HG02840 (cell line): Measurements from ENCODE around the gene STEAP4.

ENCODE experiments used
- ATAC-seq: cut with Tn5 transposase; IDR thresholded peaks from one replicate; pipeline ENCODE4 v1.9.1; 2021; ENCODE audit warnings: mild to moderate bottlenecking, moderate library complexity, moderate number of reproducible peaks; ENCODE audit not compliant: unreplicated experiment, low FRiP score

Gene STEAP4

GRCh38 chr7:88306590-88307048 lies at the start of gene STEAP4:
TSS of gene STEAP4 (minus strand) at chr7:88306894. CDS start at chr7:88284269, 22,625 bp downstream.
- ATAC-seq = no peak

GRCh38 chr7:88355011-88355410 lies 48.3 kb upstream of the STEAP4 start:
- ATAC-seq = no peak

- ATAC-seq = no peak
Observed at GRCh38 chr7:88350118-88350517, 43.4 kb upstream of the STEAP4 start.

GRCh38 chr7:88347517-88347916 lies 40.8 kb upstream of the STEAP4 start:
- no peak for ATAC-seq

DNA sequence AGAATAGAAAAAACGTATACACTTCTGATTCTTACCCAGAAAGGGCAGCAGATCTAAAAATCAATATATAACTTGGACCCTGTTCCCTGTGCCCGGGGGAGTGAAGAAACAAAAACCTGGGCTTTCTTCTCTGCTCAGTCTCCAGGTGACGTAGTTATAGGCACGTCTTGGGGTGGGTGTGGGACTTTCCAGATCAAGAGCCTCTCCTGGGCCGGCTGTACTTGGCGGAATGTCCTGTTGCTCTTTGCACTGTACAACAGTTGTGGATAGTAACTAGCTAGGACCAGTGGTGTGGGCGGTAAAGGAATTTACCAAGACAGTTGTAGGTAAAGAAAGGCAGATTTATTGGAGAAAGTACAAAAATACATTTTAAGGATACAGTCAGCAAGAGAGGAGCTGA lies 40.4 kb upstream of the STEAP4 start:
- ATAC-seq = no peak

DNA sequence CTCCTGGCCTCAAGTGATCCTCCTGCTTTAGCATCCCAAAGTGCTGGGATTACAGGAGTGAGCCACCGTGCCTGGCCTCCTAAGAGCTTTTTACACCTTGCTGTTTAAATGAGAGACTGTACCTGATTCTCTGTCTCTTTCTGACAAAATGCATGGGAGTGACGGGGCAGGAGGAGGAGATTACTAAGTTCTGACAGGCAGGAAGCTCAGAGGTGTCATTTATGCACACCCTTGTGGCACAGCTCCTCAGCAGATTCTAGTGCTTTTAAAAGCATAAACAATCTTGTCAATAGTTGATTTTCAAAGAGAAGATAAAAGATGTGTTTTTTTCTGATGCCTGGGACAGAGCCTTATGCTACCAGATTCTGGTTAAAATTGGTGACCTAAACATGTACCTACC lies 39.7 kb upstream of the STEAP4 start:
- no peak for ATAC-seq

- ATAC-seq = no peak
Observed at GRCh38 chr7:88344956-88345832, 38.5 kb upstream of the STEAP4 start.

- no peak for ATAC-seq
Observed at GRCh38 chr7:88344271-88344670, 37.6 kb upstream of the STEAP4 start.

DNA sequence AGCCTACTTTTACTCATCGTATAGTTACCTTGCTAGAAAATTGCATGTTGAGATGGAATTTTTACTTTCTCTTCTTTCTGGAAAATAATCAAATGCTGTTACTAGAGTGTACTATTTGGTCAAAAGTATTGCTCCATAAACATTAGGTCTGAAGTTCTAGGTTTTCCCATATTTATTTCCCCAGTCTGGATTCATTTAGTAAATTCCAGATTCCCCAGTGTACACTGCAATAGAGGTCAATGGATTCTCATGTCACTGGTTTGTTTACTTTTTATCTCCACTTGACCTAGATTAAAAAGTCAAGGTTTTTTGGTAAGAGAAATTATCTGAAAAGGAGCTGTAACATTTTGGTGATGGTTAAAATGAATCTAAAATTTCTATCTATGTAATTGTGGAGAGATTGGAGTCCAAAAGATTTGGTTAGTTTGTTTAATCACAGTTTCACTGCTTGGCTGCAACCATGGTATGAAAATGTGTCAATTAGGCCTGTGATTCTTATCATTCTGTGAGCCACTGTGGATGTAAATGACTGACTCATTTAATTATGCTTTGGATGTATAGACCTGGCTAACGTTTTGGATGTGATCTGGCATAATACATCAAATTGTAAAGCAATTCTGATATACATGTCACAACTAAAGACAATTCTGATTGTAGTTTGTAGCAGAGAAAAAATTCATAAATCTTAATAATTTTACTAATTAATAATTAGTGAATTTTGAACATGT lies 32.7 kb upstream of the STEAP4 start:
- ATAC-seq = no peak

DNA sequence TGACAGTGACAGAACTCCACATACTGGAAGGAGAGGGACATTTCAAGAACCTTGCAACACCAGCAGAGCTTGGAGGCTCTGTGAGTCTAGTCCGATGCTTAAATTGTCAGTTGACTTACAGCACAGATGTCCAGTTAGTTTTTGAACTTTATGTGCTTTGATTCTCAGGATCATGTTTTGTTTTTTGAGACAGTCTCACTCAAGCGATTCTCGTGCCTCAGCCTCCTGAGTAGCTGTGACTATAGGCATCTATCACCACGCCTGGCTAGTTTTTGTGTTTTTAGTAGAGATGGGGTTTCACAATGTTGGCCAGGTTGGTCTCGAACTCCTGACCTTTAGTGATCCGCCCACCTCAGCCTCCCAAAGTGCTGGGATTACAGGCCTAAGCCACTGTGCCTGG lies 31.8 kb upstream of the STEAP4 start:
- ATAC-seq = no peak

- ATAC-seq = no peak
Observed at GRCh38 chr7:88337572-88337971, 30.9 kb upstream of the STEAP4 start.

- ATAC-seq = no peak
Observed at GRCh38 chr7:88331322-88331721, 24.6 kb upstream of the STEAP4 start.

DNA sequence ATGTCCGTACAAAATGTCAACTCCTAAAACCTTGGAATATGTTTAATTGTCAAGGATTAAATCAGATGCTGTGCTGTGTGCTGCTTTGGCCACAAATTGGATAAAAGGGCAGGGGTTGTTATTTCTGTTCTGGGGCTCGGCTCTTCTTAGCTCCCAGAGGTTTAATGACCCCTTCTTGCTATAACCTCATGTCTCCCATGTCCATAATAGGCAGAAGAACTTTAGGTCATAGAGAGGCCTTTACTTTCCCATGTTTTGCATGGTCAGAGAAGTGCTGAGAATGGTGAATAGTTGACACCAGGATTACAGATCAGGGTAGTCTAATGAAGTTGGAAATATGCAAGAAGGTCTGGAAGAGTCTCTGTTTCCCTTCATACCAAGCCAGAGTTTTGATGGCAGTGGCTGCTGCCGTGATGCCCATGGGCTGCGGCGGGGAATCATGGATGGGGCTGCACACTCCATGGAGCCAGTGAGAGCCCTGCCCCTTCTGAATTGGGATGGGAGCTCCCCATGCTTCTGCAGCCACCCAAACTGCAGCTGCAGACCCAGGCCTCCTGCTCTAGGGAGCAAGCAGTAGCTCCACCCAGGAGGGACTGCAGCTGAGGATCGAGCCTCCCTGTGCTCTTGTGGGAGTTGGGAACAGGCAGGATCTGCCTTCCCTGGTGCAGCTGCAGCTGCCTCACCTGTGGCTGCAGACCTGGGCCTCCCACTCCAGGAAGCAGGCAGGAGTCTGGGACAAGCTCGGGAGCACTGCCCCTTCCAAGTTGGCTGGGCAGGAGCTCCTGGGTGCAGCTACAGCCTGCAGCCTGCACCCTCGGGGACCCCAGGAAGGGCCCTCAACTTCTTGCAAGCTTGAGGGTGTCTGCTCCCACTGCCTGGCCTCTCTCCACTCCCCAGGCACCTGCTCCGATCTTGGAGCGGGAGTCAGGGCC lies 23.1 kb upstream of the STEAP4 start:
- no peak for ATAC-seq

DNA sequence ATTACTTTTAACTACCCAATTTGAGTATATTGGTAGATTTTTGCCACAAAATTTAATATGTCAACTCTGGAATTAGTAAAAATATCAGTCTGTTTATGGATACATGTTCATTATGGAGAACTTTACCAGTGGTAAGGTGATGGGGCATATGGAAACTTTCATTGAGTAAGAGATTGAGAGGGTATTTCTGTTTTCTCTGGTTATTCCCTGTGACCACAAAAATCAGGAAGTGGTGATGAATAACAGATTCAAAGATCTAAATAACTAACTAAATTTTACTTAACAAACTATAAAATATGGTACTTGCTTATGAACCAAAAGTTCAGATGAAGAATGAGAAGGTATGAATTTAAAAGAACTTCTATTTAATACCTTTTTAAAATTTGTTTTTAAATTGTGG lies 22.1 kb upstream of the STEAP4 start:
- ATAC-seq = no peak

DNA sequence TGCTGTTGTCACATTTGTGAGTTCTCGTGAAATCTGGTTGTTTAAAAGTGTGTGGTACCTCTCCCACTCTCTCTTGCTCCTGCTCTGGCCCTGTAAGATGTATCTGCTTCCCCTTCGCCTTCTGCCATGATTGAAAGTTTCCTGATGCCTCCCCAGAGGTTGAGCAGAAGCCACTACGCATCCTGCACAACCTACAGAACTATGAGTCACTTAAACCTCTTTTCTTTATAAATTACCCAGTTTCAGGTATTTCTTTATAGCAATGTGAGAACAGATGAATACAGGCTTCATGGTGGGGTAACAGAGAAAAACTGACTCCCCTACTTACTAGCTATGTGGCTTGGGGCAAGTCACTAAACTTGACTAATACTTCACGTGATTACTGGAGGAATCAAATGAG lies 18.0 kb upstream of the STEAP4 start:
- ATAC-seq = no peak

- no peak for ATAC-seq
Observed at GRCh38 chr7:88322151-88322550, 15.5 kb upstream of the STEAP4 start.

GRCh38 chr7:88321694-88322093 lies 15.0 kb upstream of the STEAP4 start:
- ATAC-seq = no peak

- no peak for ATAC-seq
Observed at GRCh38 chr7:88318196-88318595, 11.5 kb upstream of the STEAP4 start.

- ATAC-seq = no peak
Observed at GRCh38 chr7:88317422-88317821, 10.7 kb upstream of the STEAP4 start.

GRCh38 chr7:88316456-88316855 lies 9.8 kb upstream of the STEAP4 start:
- no peak for ATAC-seq

DNA sequence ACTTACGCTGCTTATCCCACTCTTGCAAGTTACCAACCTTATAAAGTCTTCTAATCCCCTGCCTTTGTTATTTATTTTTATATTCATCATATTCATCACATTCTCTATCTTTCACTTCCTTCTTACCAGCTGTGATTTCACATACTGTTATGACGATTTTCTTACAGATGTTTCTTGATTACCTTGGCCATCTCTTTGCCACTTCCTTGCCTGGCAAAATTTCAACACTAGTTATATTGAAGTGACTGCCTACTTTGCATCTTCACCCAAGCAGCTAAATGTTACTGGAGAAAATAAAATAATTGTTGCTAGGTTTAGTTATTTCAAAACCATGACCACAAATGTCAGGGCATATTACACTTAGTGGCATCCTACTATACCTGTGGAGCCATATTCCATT lies 8.8 kb upstream of the STEAP4 start:
- ATAC-seq = no peak
